Duodenal mucosa (tissue), 2 donors: Measurements from ENCODE around the gene FANCB.

Source experiments
- H3K27ac ChIP-seq: one replicate; pipeline ENCODE4 v1.7.0; 2013; ENCODE audit warnings: low read depth, low read length
- H3K27me3 ChIP-seq, 2 donors: one replicate each; pipeline ENCODE4 v1.7.0; 2013; ENCODE audit warnings: low read length in 2 of 2, control low read depth in 1 of 2; ENCODE audit not compliant: insufficient read depth in 2 of 2, control insufficient read depth in 1 of 2
- H3K36me3 ChIP-seq, 2 donors: one replicate each; pipeline ENCODE4 v1.7.0; 2013; ENCODE audit warnings: low read length in 2 of 2, control low read depth in 1 of 2; ENCODE audit not compliant: insufficient read depth in 2 of 2, control insufficient read depth in 1 of 2
- H3K4me1 ChIP-seq, 2 donors: one replicate each; pipeline ENCODE4 v1.7.0; 2013; ENCODE audit warnings: low read length in 2 of 2, control low read depth in 1 of 2; ENCODE audit not compliant: insufficient read depth in 2 of 2, control insufficient read depth in 1 of 2
- H3K4me3 ChIP-seq, 2 donors: one replicate each; pipeline ENCODE4 v1.7.0; 2013; ENCODE audit warnings: low read length in 2 of 2, low read depth in 1 of 2
- H3K9ac ChIP-seq, 2 donors: one replicate each; pipeline ENCODE4 v1.7.0; 2013; ENCODE audit warnings: low read length in 2 of 2, low read depth in 1 of 2
- H3K9me3 ChIP-seq, 2 donors: one replicate each; pipeline ENCODE4 v1.7.0; 2013; ENCODE audit warnings: low read length in 2 of 2, control low read depth in 1 of 2; ENCODE audit not compliant: control insufficient read depth in 1 of 2

The FANCB gene

DNA sequence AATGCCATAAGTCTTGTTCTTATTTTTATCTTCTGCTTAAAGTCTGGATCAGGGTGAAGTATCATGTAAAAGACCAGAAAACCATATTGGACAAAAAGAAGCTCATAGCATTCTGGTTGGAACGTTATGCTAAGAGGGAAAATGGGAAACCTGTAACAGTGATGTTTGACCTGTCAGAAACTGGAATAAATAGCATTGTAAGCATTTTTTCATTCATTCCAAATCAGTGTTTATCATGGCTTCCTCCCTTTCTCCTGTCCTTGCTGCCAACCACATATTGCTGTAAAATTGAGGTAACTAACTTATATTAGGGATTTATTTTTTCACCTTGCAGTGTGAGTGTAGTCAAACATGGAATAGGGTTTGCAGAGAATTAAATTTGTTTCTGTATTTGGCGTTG lies 24.2 kb upstream of the FANCB start:
- Histone ChIP-seq H3K4me1 (no peaks in the 10 kb centered on the region), H3K4me3 (no peak overlapping the region), H3K27ac (no peak overlapping the region)

DNA sequence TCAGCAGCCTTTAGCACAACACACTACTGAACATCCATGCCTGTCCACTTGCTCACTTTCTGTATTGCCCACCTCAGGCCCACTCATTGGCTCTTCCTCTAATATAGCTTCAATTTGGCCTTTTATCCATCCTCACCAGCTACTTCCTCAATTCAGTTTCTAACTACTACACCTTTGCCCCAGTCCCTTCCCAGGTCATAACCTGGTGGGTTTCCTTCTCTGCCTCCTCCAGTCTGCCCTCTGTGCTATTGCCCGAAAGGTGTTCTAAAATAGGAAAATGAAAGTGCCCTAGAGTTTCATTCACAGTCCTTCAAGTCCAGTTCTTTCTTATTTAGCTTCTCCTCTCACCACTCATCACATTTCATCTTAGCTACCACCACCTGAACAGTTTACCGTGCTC lies 23.4 kb upstream of the FANCB start:
- Histone ChIP-seq H3K27ac (no peak overlapping the region), H3K36me3 (no peaks in the 10 kb centered on the region), H3K9ac (no peak overlapping the region), H3K4me3 (no peak overlapping the region), H3K27me3 (no peaks in the 10 kb centered on the region), H3K4me1 (no peaks in the 10 kb centered on the region), H3K9me3 (no peaks in the 10 kb centered on the region)

More for the DNA sequence above, 24.2 kb upstream of the FANCB start:
- H3K36me3 ChIP-seq, result no peaks in the 10 kb centered on the region
- H3K27me3 ChIP-seq, result no peaks in the 10 kb centered on the region
- no peak overlapping the region for H3K9ac ChIP-seq
- no peaks in the 10 kb centered on the region for H3K9me3 ChIP-seq

DNA sequence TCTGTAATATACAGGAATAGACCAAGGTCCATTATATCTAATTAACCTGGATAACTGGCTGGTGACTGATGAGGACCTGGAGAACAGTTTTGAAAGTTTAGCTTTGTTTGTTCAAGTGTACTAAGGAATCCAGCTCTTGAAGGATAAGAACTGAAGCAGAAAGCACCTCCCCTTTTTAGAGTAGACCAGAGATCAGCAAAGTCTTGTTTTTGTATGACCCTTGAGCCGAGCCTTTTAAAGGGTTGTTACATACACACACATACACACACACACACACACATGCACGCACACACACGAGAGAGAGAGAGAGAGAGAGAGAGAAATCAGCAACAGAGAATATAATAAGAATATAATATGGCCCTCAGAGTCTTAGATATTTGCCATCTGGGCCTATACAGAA lies 13.4 kb upstream of the FANCB start:
- Histone ChIP-seq H3K9ac (no peak overlapping the region), H3K27ac (no peak overlapping the region), H3K4me3 (no peak overlapping the region), H3K9me3 (no peaks in the 10 kb centered on the region), H3K27me3 (no peaks in the 10 kb centered on the region), H3K36me3 (no peaks in the 10 kb centered on the region), H3K4me1 (no peaks in the 10 kb centered on the region)

DNA sequence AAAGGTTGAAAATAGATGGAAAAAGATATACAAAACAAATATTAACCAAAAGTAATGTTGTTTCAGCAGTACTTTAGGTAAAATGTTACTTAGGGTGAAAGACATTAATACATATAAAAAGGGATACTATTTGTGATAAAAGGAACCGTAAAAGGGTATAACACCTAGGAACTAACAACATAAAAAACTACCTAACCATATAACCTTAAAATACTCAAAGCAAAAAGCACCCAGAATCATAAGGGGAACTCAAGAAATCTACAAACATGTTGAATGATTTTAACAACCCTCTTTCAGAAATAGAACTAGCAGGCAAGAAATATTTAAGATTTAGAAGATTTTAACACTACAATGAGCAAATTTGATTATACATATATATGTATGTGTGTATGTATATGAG lies 11.8 kb upstream of the FANCB start:
- Histone ChIP-seq H3K9ac (no peak overlapping the region), H3K27ac (no peak overlapping the region), H3K4me3 (no peak overlapping the region), H3K9me3 (no peaks in the 10 kb centered on the region), H3K36me3 (no peaks in the 10 kb centered on the region), H3K27me3 (no peaks in the 10 kb centered on the region), H3K4me1 (no peaks in the 10 kb centered on the region)

DNA sequence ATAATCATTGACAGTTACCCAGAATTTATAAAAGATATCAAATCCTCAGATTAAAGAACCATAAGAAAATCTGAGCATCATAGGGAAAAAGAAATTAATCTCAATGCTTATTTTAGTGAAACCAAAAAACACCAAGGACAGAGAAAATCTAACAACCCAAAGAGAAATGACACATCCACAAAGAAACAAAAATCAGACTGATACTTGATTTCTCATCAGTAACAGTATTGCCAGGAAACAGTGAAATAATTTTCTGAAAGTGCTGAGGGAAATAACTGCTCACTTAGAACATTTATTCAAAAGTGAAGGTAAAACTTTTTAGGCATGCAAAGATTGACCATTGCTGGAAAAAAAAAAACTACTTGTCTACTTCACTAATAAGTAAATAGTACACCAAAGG lies 11.0 kb upstream of the FANCB start:
- no peaks in the 10 kb centered on the region for H3K27me3 ChIP-seq
- H3K9me3 ChIP-seq, result no peaks in the 10 kb centered on the region
- H3K36me3 ChIP-seq, result no peaks in the 10 kb centered on the region
- no peak overlapping the region for H3K27ac ChIP-seq
- no peaks in the 10 kb centered on the region for H3K4me1 ChIP-seq
- no peak overlapping the region for H3K4me3 ChIP-seq
- H3K9ac ChIP-seq, result no peak overlapping the region

DNA sequence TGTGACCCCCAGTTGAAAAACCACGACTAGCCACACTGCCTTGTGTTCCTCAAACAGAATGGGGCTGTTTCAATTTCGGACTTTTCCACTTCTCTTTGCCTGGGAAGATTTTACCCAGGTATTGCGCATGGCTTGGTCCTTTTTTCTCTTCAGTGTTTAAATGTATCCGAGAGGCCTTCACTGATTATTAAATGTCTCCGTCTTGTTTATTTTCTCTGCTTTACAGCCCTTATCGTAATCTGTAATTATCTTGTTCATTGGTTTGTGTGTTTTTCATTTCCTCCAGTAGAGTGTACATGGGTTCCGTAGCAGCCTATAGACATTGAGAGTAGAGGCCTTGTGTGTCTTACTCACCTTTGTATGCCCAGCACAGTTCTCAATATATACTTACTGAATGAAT lies 2.8 kb upstream of the FANCB start:
- H3K9me3 ChIP-seq, result no peaks in the 10 kb centered on the region
- H3K9ac ChIP-seq, result no peak overlapping the region
- no peaks in the 10 kb centered on the region for H3K27me3 ChIP-seq
- no peaks in the 10 kb centered on the region for H3K36me3 ChIP-seq
- no peak overlapping the region for H3K4me3 ChIP-seq
- H3K4me1 ChIP-seq, result peaks cover 0 to 7% of the 10 kb centered on the region in 2 donors
- H3K27ac ChIP-seq, result no peak overlapping the region

DNA sequence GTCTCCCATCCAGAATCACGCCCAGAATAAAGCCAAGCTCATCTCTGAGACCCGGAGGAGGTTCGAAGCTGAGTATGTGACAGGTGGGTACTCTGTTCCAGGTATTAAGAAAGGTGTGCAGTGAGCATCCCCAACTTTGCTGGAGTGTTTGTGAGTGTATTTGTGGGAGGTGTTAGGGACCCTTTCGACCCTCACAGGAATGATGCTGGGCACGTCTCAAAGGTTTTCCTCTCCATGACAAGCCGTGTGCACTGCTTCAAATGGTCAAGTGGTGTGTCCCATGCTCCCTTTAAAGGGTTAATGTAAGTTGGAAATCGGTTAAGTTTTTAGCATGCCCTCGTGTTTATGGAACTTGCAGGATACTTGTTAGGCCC lies 794 bp upstream of the FANCB start:
- no peaks in the 10 kb centered on the region for H3K36me3 ChIP-seq
- no peaks in the 10 kb centered on the region for H3K27me3 ChIP-seq
- H3K9ac ChIP-seq, result peak overlapping the region; percentile 81 to 87
- H3K4me3 ChIP-seq, result peak overlapping the region; percentile 87 to 89
- peaks cover 0 to 7% of the 10 kb centered on the region in 2 donors for H3K4me1 ChIP-seq
- H3K27ac ChIP-seq, result peak overlapping the region; percentile 32
- H3K9me3 ChIP-seq, result no peaks in the 10 kb centered on the region

DNA sequence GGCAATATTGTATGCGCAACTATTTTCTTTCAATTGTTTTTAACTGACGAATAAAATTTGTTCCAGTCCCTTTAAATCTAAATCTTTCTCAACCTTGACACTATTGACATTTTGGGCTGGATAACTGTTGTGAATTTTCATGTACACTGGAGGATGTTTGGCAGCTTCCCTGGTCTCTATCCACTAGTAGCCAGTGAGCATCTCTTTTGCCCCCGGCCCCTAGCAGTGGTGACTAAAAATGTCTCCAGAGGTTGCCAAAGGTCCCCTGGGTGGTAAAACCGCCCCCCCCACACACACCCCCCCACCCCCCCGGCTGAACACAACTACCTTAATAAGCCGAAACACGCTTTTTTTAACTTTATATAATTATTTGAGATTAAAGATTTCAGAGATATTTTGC lies 514 bp downstream of the FANCB start:
- Histone ChIP-seq H3K4me3 (peak overlapping the region; percentile 62 to 79), H3K27me3 (no peaks in the 10 kb centered on the region), H3K9me3 (no peaks in the 10 kb centered on the region), H3K4me1 (peaks cover 0 to 7% of the 10 kb centered on the region in 2 donors), H3K9ac (peak overlapping the region; percentile 33 to 57), H3K36me3 (no peaks in the 10 kb centered on the region), H3K27ac (no peak overlapping the region)

DNA sequence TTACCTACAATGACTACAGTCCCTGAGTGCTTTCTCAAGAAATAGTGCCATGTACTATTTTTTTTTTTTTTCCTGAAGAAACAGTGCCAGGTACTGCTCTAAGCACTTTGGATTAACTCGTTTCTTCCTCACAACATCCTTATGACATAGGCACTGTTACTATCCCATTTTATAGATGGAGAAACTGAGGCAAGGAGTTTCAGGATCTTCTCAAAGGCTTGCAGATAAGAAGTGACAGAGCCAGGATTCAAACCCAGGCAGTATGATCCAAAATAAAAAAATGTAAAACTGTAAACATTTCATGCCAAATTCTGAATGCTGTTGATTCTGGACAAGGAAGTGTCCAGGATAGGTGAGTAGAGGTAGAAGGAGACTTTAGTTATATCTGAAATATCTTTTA lies 1.1 kb downstream of the FANCB start:
- Histone ChIP-seq H3K4me3 (no peak overlapping the region), H3K9me3 (no peaks in the 10 kb centered on the region), H3K9ac (no peak overlapping the region), H3K4me1 (peaks cover 0 to 7% of the 10 kb centered on the region in 2 donors), H3K27me3 (no peaks in the 10 kb centered on the region), H3K27ac (no peak overlapping the region), H3K36me3 (no peaks in the 10 kb centered on the region)

DNA sequence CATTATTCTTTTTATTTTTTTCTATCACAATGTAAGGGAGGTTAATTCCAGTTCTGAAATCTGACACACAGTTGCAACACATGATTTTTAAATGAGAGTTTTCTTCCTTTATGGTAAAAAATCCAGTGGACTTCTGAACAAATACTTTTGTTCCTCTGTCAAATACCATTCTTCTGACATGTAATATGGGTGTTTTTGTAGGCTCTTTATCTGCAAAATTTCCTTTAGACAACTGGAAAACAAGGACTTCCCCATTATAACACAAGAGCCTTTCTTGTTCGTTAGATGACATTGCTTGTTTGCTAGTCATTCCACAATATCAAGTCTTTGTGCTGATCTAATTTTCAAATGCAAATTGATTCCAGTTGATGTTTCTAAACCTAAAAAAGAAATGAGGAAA lies 7.7 kb downstream of the FANCB start:
- no peaks in the 10 kb centered on the region for H3K27me3 ChIP-seq
- no peak overlapping the region for H3K4me3 ChIP-seq
- no peaks in the 10 kb centered on the region for H3K4me1 ChIP-seq
- H3K9me3 ChIP-seq, result no peaks in the 10 kb centered on the region
- H3K9ac ChIP-seq, result no peak overlapping the region
- no peak overlapping the region for H3K27ac ChIP-seq
- H3K36me3 ChIP-seq, result no peaks in the 10 kb centered on the region

DNA sequence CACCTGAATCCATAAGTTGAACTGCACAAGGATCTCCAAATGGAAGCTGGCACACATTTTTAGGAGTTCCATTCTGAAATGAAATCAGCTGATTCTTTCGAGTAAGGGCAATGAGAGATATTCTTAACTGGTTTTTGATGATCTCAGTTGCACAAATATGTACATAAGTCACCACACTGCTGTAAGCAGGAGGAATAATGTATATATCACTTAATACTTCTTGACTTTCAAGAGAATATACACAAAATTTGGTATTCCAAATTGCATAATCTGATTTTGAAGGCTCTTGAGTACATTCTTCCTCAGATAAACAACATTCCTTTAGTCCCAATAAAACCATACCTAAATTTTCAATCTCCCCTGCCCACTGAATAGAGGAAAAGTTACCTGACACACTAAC lies 8.2 kb downstream of the FANCB start:
- Histone ChIP-seq H3K27me3 (no peaks in the 10 kb centered on the region), H3K4me3 (no peak overlapping the region), H3K9ac (no peak overlapping the region), H3K36me3 (no peaks in the 10 kb centered on the region), H3K27ac (no peak overlapping the region), H3K4me1 (no peaks in the 10 kb centered on the region), H3K9me3 (no peaks in the 10 kb centered on the region)
